Measurements from ENCODE around the gene ZNF324B.
"Not testable (repeated sequence)": the region's sequence is repeated elsewhere in the genome, so short reads cannot be mapped to it uniquely, and the experiment has no call there.

Gene ZNF324B

GRCh38 chr19:58480481-58480830, 29.0 kb downstream of the ZNF324B start:
- no peak overlapping the region for H3K4me3 ChIP-seq (ENCODE audit: low read length)
- TF ChIP-seq ZNF274 (IDR thresholded peaks at IDR 0.05; ENCODE audit: low read depth, low read length) = no peak

- no peak for TF ChIP-seq ZNF274 (IDR thresholded peaks at IDR 0.05; ENCODE audit: low read depth, low read length)
Observed at GRCh38 chr19:58480831-58481230, 29.4 kb downstream of the ZNF324B start.

GRCh38 chr19:58482372-58482771, 30.9 kb downstream of the ZNF324B start:
- no peak overlapping the region for H3K4me3 ChIP-seq (ENCODE audit: low read length)
- no peak for TF ChIP-seq ZNF274 (IDR thresholded peaks at IDR 0.05; ENCODE audit: low read depth, low read length)

More at GRCh38 chr19:58480831-58481230, 29.4 kb downstream of the ZNF324B start:
- no peak overlapping the region for H3K4me3 ChIP-seq (ENCODE audit: low read length)

- no peak overlapping the region for H3K4me3 ChIP-seq (ENCODE audit: low read length)
- TF ChIP-seq ZNF274 (IDR thresholded peaks at IDR 0.05; ENCODE audit: low read depth, low read length) = no peak
Observed at GRCh38 chr19:58483776-58484175, 32.4 kb downstream of the ZNF324B start.

GRCh38 chr19:58484349-58484748, 32.9 kb downstream of the ZNF324B start:
- not testable (repeated sequence) for H3K4me3 ChIP-seq (ENCODE audit: low read length)

- TF ChIP-seq ZNF274 (IDR thresholded peaks at IDR 0.05; ENCODE audit: low read depth, low read length) = no peak
- H3K4me3 ChIP-seq (ENCODE audit: low read length) = no peak overlapping the region
Observed at GRCh38 chr19:58491393-58491792, 40.0 kb downstream of the ZNF324B start.

- no peak for TF ChIP-seq ZNF274 (IDR thresholded peaks at IDR 0.05; ENCODE audit: low read depth, low read length)
- H3K4me3 ChIP-seq (ENCODE audit: low read length) = no peak overlapping the region
Observed at GRCh38 chr19:58492265-58492664, 40.8 kb downstream of the ZNF324B start.

GRCh38 chr19:58497634-58498170, 46.3 kb downstream of the ZNF324B start:
- no peak overlapping the region for H3K4me3 ChIP-seq (ENCODE audit: low read length)
- no peak for TF ChIP-seq ZNF274 (IDR thresholded peaks at IDR 0.05; ENCODE audit: low read depth, low read length)

GRCh38 chr19:58498316-58499020, 47.0 kb downstream of the ZNF324B start:
- H3K4me3 ChIP-seq (ENCODE audit: low read length) = peak overlapping the region; percentile 53; the same call in 1 of the 2 replicates
- TF ChIP-seq ZNF274 (IDR thresholded peaks at IDR 0.05; ENCODE audit: low read depth, low read length) = no peak

GRCh38 chr19:58499021-58499927, 47.9 kb downstream of the ZNF324B start:
- TF ChIP-seq ZNF274 (IDR thresholded peaks at IDR 0.05; ENCODE audit: low read depth, low read length) = no peak
- peak overlapping the region; percentile 77 for H3K4me3 ChIP-seq (ENCODE audit: low read length)

- H3K4me3 ChIP-seq (ENCODE audit: low read length) = peak overlapping the region; percentile 77; the same call in 1 of the 2 replicates
Observed at GRCh38 chr19:58500242-58500641, 48.8 kb downstream of the ZNF324B start.

More at GRCh38 chr19:58500242-58500641, 48.8 kb downstream of the ZNF324B start:
- TF ChIP-seq ZNF274 (IDR thresholded peaks at IDR 0.05; ENCODE audit: low read depth, low read length) = no peak

Data from GM08714 (cell line).